Measurements from ENCODE around the gene GPX3. TPM values are rescaled to one million over a fixed set of nuclear protein-coding genes. Genes with fewer than 3 reads are reported as not detected.

The GPX3 gene
- polyA plus RNA-seq, 3 donors, result 1,138 to 1,788 (median 1,613) TPM

DNA sequence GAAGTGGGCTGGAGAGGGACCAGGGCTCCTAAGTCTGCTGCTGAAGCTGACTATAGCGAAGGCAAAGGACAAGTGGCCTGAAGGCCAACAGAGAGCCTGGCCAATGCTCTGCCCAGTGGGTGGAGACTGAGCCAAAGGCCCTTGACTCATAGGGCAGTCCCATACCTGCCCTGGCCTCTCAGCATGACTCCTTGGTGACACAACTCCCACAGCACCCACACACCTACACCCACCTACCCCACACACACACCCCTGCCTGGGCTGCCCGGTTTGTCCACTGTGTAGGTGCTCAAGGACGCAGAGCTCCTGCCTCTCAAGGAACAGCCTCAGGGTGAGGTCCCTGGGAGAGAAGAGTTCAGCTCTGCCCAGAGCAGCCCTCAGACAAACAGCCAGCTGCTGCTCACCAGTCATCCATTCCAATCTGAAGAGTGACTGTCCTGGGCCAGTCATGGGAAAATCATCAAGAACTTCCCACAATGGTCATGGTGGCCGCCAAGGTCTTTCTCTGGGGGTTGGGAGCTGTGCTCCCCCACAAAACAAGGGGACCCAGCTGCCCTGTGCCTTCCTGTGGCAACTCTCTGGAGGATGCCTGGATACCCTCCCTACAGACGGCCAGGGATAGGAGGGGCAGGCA is 55.4 kb downstream of the GPX3 start:
- DNase-seq (ENCODE audit: low read depth in 3 of 3, low spot score in 2 of 3), result no peak

DNA sequence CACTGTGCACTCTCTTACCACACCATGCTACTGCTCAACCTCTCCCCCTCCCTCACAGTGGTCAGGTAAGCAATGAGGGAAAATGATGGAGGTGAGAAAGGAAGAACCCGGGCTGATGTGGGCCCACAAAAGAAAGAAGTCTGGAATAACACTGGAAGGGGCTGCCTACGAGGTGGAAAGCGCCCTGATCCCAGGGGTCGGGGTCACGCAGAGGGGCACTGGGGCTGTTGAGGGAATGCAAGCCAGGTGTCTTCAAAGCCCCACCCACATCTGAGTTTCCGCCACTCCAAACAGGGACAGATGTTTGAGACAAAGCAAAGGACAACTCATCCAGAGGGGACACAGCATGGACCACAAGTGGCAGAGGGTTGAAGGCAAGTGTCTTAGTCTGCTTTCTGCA is 56.2 kb downstream of the GPX3 start:
- no peak for DNase-seq (ENCODE audit: low read depth in 3 of 3, low spot score in 2 of 3)

DNA sequence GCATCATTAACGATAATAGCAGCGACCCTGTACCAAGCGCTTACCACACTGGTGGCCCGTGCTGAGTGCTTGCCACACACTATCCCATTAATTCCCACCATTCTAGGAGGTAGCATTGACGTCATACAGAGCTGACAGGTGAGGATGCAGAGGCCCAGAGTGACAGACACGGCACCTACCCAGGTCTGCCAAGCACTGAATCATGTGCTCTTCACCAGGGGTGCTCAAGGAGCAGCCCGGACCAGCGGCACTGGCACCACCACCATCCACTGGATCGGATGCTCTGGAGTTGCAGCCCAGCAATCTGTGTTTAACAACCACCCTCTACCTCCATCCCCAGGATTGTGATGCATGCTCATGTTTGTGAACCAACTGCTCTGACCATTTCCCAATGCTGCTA is 57.0 kb downstream of the GPX3 start:
- DNase-seq (ENCODE audit: low read depth in 3 of 3, low spot score in 2 of 3), result no peak

DNA sequence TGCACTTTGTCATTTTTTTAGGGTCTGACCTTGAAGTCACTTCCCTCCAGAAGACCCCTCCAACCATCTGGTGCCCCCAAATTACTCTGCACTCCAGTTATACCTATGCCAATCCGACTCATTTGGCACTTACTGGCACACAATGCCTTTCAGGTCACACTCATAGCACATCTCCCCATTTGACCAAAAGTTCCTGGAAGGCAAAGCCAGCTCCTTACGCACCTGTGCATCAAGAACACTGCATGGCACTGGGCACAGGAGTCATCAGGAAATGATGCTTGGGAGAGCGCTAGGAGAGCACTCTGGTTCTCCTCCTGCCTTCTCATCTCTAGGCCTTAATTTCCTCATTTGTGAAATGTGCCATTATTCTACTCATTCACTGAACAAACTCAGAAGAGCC is 57.6 kb downstream of the GPX3 start:
- no peak for DNase-seq (ENCODE audit: low read depth in 3 of 3, low spot score in 2 of 3)

Other genes with a start within 250 kb of the GPX3 start
- 10 to 100 TPM; 22.5 to 23.9 (median 22.8) TPM for gene SMIM3, start 241.8 kb upstream of the GPX3 start, polyA plus RNA-seq (ENCODE audit: insufficient read length in 3 of 3)
- 1 to 10 TPM in 1 of 3 donors, under 1 TPM in 2; 0.25 to 1.6 (median 0.48) TPM for gene IRGM, start 174.1 kb upstream of the GPX3 start, polyA plus RNA-seq (ENCODE audit: insufficient read length in 3 of 3)
- gene ZNF300, start 115.6 kb upstream of the GPX3 start, polyA plus RNA-seq (ENCODE audit: insufficient read length in 3 of 3), result 10 to 100 TPM; 39.0 to 50.1 (median 46.6) TPM
- 10 to 100 TPM; 63.4 to 72.3 (median 68.8) TPM for gene TNIP1, start 60.4 kb downstream of the GPX3 start, polyA plus RNA-seq (ENCODE audit: insufficient read length in 3 of 3)
- gene ANXA6, start 137.2 kb downstream of the GPX3 start, polyA plus RNA-seq (ENCODE audit: insufficient read length in 3 of 3), result 100 to 1,000 TPM; 140 to 155 (median 143) TPM
- gene CCDC69, start 203.5 kb downstream of the GPX3 start, polyA plus RNA-seq (ENCODE audit: insufficient read length in 3 of 3), result 1 to 10 TPM; 4.0 to 6.8 (median 5.2) TPM
- gene GM2A, start 232.6 kb downstream of the GPX3 start, polyA plus RNA-seq (ENCODE audit: insufficient read length in 3 of 3), result 10 to 100 TPM; 28.3 to 29.8 (median 28.4) TPM

Measured in right renal cortex interstitium (tissue), 3 donors.